OCI-LY3 (cell line): ENCODE results near the gene TTLL5.

Experiments used
- CTCF ChIP-seq: fragments of 200-600, 300-600 bp; sonication (generic); IDR thresholded peaks from 2 replicates; pipeline ENCODE4 v1.5.1; 2014; ENCODE audit warnings: antibody characterized with exemption, low read length, low read depth
- EZH2phosphoT487 ChIP-seq: fragments of 200-600 bp; shearing (Covaris generic); IDR thresholded peaks from 2 replicates; pipeline ENCODE4 v1.6.1; 2018; ENCODE audit warnings: antibody characterized with exemption, mixed run types, low read depth

GRCh38 chr14:75771595-75771994 is 110.5 kb downstream of the TTLL5 start:
- TF ChIP-seq CTCF: no peak
- TF ChIP-seq EZH2phosphoT487: no peak
